ENCODE measurements around the gene CSRP2.

Gene CSRP2

GRCh38 chr12:76855271-76855670 lies 23.5 kb downstream of the CSRP2 start:
- TF ChIP-seq CEBPB (IDR thresholded peaks at IDR 0.05) (no peak), MAX (IDR thresholded peaks at IDR 0.05) (no peak), USF1 (IDR thresholded peaks at IDR 0.05) (no peak), RAD21 (IDR thresholded peaks at IDR 0.05; ENCODE audit: low read depth) (no peak), ZBTB7A (IDR thresholded peaks at IDR 0.05; ENCODE audit: low read depth) (no peak), TEAD4 (IDR thresholded peaks at IDR 0.05) (no peak), EP300 (IDR thresholded peaks at IDR 0.05; ENCODE audit: borderline replicate concordance) (no peak), REST (IDR thresholded peaks at IDR 0.05; ENCODE audit: low read depth) (no peak), NFIC (IDR thresholded peaks at IDR 0.05) (no peak), CREB1 (IDR thresholded peaks at IDR 0.05; ENCODE audit: low read depth) (no peak)

GRCh38 chr12:76852106-76852505 lies 26.7 kb downstream of the CSRP2 start:
- TF ChIP-seq NFIC (IDR thresholded peaks at IDR 0.05) (no peak), ZBTB7A (IDR thresholded peaks at IDR 0.05; ENCODE audit: low read depth) (no peak), FOXM1 (IDR thresholded peaks at IDR 0.05; ENCODE audit: borderline replicate concordance, low read depth) (no peak), TAF1 (IDR thresholded peaks at IDR 0.05; ENCODE audit: low read depth) (no peak), CREB1 (IDR thresholded peaks at IDR 0.05; ENCODE audit: low read depth) (no peak), EGR1 (IDR thresholded peaks at IDR 0.05) (no peak), TEAD4 (IDR thresholded peaks at IDR 0.05) (no peak), REST (IDR thresholded peaks at IDR 0.05; ENCODE audit: low read depth) (no peak), CEBPB (IDR thresholded peaks at IDR 0.05) (no peak), RAD21 (IDR thresholded peaks at IDR 0.05; ENCODE audit: low read depth) (no peak), EP300 (IDR thresholded peaks at IDR 0.05; ENCODE audit: borderline replicate concordance) (no peak)

- no peak for TF ChIP-seq TEAD4 (IDR thresholded peaks at IDR 0.05)
- TF ChIP-seq TCF12 (IDR thresholded peaks at IDR 0.05; ENCODE audit: low read depth) = no peak
- TF ChIP-seq FOXM1 (IDR thresholded peaks at IDR 0.05; ENCODE audit: borderline replicate concordance, low read depth) = no peak
- TF ChIP-seq ZBTB7A (IDR thresholded peaks at IDR 0.05; ENCODE audit: low read depth) = no peak
- TF ChIP-seq EGR1 (IDR thresholded peaks at IDR 0.05) = no peak
Measured at GRCh38 chr12:76848132-76848531, 30.7 kb downstream of the CSRP2 start.

- no peak for TF ChIP-seq REST (IDR thresholded peaks at IDR 0.05; ENCODE audit: low read depth)
- no peak for TF ChIP-seq NFIC (IDR thresholded peaks at IDR 0.05)
- no peak for TF ChIP-seq ZBTB7A (IDR thresholded peaks at IDR 0.05; ENCODE audit: low read depth)
- no peak for TF ChIP-seq CREB1 (IDR thresholded peaks at IDR 0.05; ENCODE audit: low read depth)
- TF ChIP-seq CEBPB (IDR thresholded peaks at IDR 0.05) = no peak
- no peak for TF ChIP-seq TEAD4 (IDR thresholded peaks at IDR 0.05)
- TF ChIP-seq RAD21 (IDR thresholded peaks at IDR 0.05; ENCODE audit: low read depth) = no peak
- no peak for TF ChIP-seq EP300 (IDR thresholded peaks at IDR 0.05; ENCODE audit: borderline replicate concordance)
- TF ChIP-seq TAF1 (IDR thresholded peaks at IDR 0.05; ENCODE audit: low read depth) = no peak
- no peak for TF ChIP-seq TCF12 (IDR thresholded peaks at IDR 0.05; ENCODE audit: low read depth)
- no peak for TF ChIP-seq MAX (IDR thresholded peaks at IDR 0.05)
- no peak for TF ChIP-seq USF1 (IDR thresholded peaks at IDR 0.05)
- no peak for TF ChIP-seq EGR1 (IDR thresholded peaks at IDR 0.05)
- no peak for TF ChIP-seq FOXM1 (IDR thresholded peaks at IDR 0.05; ENCODE audit: borderline replicate concordance, low read depth)
- TF ChIP-seq YY1 (IDR thresholded peaks at IDR 0.05; ENCODE audit: low read depth) = no peak
Measured at GRCh38 chr12:76847260-76847659, 31.6 kb downstream of the CSRP2 start.

GRCh38 chr12:76836633-76837032 lies 42.2 kb downstream of the CSRP2 start:
- TF ChIP-seq YY1 (IDR thresholded peaks at IDR 0.05; ENCODE audit: low read depth) (no peak), CEBPB (IDR thresholded peaks at IDR 0.05) (no peak), USF1 (IDR thresholded peaks at IDR 0.05) (no peak), RAD21 (IDR thresholded peaks at IDR 0.05; ENCODE audit: low read depth) (no peak), NFIC (IDR thresholded peaks at IDR 0.05) (no peak), EGR1 (IDR thresholded peaks at IDR 0.05) (no peak)

Measured in Ishikawa (cell line).